Upper lobe of right lung (tissue), 1 donor: ENCODE measurements around the gene ZNF285. TPM values are rescaled to one million over a fixed set of nuclear protein-coding genes. Genes with fewer than 3 reads are reported as not detected.
"Not testable (repeated sequence)": the region's sequence is repeated elsewhere in the genome, so short reads cannot be mapped to it uniquely, and the experiment has no call there.

Source experiments
- ATAC-seq: fragments of 200-7000 bp; cut with Tn5 transposase; one replicate; pipeline ENCODE4 v1.9.1; 2020; ENCODE audit warnings: mild to moderate bottlenecking, moderate library complexity
- DNase-seq: peaks from one replicate; pipeline ENCODE4 v3.0.0-alpha.2; 2020
- H3K27ac ChIP-seq: fragments of 200-600 bp; one replicate; pipeline ENCODE4 v1.8.0; 2022
- H3K27me3 ChIP-seq: fragments of 200-600 bp; one replicate; pipeline ENCODE4 v1.8.0; 2022; ENCODE audit warnings: mild to moderate bottlenecking
- H3K36me3 ChIP-seq: fragments of 200-600 bp; one replicate; pipeline ENCODE4 v1.8.0; 2022
- H3K4me1 ChIP-seq: fragments of 200-600 bp; one replicate; pipeline ENCODE4 v1.8.0; 2022
- H3K4me3 ChIP-seq: fragments of 200-600 bp; one replicate; pipeline ENCODE4 v1.8.0; 2022; ENCODE audit warnings: mild to moderate bottlenecking
- H3K9me3 ChIP-seq: fragments of 200-600 bp; one replicate; pipeline ENCODE4 v1.8.0; 2022
- CTCF ChIP-seq: fragments of 200-600 bp; IDR thresholded peaks from one replicate; pipeline ENCODE4 v1.8.0; 2022; ENCODE audit warnings: antibody characterized with exemption
- intact Hi-C: fragments of 100-400 bp; cut with DNase I; formaldehyde crosslinking; loops from one replicate; pipeline ENCODE4 v1.11.0; 2022
- total RNA-seq: library from RNA; stranded (reverse); fragmentation: NEBNext Ultra II Directional; extraction: Animal tissue kit (Norgen Biotek cat#: 25700); gene quantifications from one replicate; pipeline ENCODE4 v1.2.1, GENCODE V29; 2021
- donor health status: DM: no; HTN: yes; CAD: no; lungs with severe emphysema.

Gene ZNF285
- total RNA-seq, 1 donor from 2014 or later: 2.0 TPM

- Histone ChIP-seq H3K9me3 (peaks cover 47% of the 10 kb centered on the region), H3K36me3 (no peaks in the 10 kb centered on the region), H3K4me3 (no peak overlapping the region), H3K4me1 (no peaks in the 10 kb centered on the region), H3K27me3 (no peaks in the 10 kb centered on the region), H3K27ac (no peak overlapping the region)
- intact Hi-C loops: no loop called here
- ATAC-seq: no peak
- no peak for TF ChIP-seq CTCF
- DNase-seq: no peak
These were observed 55.4 kb downstream of the ZNF285 start for GRCh38 chr19:44345959-44346358.

GRCh38 chr19:44344255-44344654 is 57.2 kb downstream of the ZNF285 start:
- H3K4me1 ChIP-seq: no peaks in the 10 kb centered on the region
- no peak for TF ChIP-seq CTCF
- H3K27me3 ChIP-seq: no peaks in the 10 kb centered on the region
- no peak for DNase-seq
- H3K9me3 ChIP-seq: peaks cover 32% of the 10 kb centered on the region
- ATAC-seq: no peak
- no peak overlapping the region for H3K4me3 ChIP-seq
- intact Hi-C loops: no loop called here
- peaks cover 9% of the 10 kb centered on the region for H3K36me3 ChIP-seq
- H3K27ac ChIP-seq: no peak overlapping the region

DNA sequence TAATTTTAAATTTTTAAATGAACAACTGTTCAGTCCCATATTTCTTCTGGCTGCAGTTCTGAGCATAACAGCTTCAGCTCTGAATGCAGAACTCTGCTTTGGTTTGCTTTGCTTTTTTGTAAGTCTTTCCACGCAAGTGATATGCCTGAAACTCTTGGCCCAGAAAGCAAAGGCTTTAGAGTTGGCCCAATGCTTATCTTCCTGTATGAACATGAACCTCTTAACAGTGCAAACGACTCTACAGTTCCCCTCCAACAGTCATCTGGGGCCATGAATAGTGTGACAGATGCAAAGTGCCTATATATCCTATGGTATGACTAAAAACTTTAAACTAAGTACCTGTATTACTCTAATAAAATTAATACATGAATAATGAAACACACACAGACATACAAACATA is 59.6 kb downstream of the ZNF285 start:
- TF ChIP-seq CTCF: no peak
- Histone ChIP-seq H3K27ac (no peak overlapping the region), H3K27me3 (no peaks in the 10 kb centered on the region), H3K36me3 (peaks cover 23% of the 10 kb centered on the region), H3K4me1 (no peaks in the 10 kb centered on the region), H3K4me3 (no peak overlapping the region), H3K9me3 (peaks cover 15% of the 10 kb centered on the region)
- ATAC-seq (no peak), DNase-seq (no peak)
- intact Hi-C loops: no loop called here

DNA sequence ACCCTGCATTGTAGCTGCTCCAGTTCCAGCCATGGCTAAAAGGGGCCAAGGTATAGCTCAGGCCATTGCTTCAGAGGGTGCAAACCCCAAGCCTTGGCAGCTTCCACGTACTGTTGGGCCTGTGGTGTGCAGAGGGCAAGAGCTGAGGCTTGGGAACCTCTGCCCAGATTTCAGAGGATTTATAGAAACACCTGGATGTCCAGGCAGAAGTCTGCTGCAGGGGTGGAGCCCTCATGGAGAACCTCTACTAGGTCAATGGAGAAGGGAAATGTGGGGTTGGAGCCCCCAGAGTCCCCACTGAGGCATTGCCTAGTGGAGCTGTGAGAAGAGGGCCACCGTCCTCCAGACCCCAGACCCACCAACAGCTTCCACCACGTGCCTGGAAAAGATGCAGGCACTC is 66.8 kb downstream of the ZNF285 start:
- H3K27ac ChIP-seq, ATAC-seq, intact Hi-C loops, H3K4me3 ChIP-seq, H3K4me1 ChIP-seq, H3K27me3 ChIP-seq, DNase-seq: not testable (repeated sequence)
- Histone ChIP-seq H3K9me3 (peaks cover 16% of the 10 kb centered on the region), H3K36me3 (peaks cover 59% of the 10 kb centered on the region)

Other genes starting within 250 kb of the ZNF285 start
- 16.8 TPM for gene ZNF226, start 236.5 kb downstream of the ZNF285 start, total RNA-seq
- gene ZNF227, start 189.1 kb downstream of the ZNF285 start, total RNA-seq: 17.0 TPM
- gene ZNF233, start 141.7 kb downstream of the ZNF285 start, total RNA-seq: 0.29 TPM
- 6.5 TPM for gene ZNF235, start 96.6 kb downstream of the ZNF285 start, total RNA-seq
- 3.4 TPM for gene ZNF112, start 44.9 kb downstream of the ZNF285 start, total RNA-seq
- 3.0 TPM for gene ZNF229, start 46.9 kb upstream of the ZNF285 start, total RNA-seq
- 9.6 TPM for gene ZNF180, start 98.9 kb upstream of the ZNF285 start, total RNA-seq
- gene CEACAM20, start 128.1 kb upstream of the ZNF285 start, total RNA-seq: 0.35 TPM
- not detected for gene IGSF23, start 212.0 kb upstream of the ZNF285 start, total RNA-seq
- 40.8 TPM for gene PVR, start 242.3 kb upstream of the ZNF285 start, total RNA-seq